ENCODE results near the gene SPOCK1.
A peak's percentile ranks its signal among the peaks of the same experiment; 100 is the strongest.

The SPOCK1 gene

DNA sequence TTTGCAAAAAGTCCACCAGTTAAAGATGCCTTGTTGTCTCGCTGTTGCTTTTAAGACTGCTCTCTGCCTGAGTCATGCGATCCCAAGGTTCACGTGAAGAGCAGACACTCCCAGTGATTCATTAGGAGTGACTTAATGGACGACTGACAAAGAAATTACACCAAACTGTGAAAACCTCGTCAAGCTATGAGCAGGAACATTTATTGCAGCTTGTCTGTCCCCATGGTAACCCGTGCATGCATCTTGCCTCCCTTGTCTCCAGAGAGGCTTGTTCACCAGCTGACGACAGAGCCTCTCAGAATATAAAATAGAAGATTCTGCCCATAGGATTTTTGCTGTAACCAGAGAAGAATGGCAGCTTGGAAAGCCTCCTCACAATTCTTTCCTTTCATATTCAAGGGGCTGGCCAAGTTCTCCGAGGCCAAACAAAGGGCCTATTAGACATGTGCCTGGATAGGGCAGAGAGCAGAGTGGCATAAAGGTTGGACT, 352.7 kb downstream of the SPOCK1 start:
- Mint-ChIP-seq H3K27me3 (ENCODE audit: low read depth, poor library complexity) (peaks cover 7% of the 10 kb centered on the region), H3K36me3 (ENCODE audit: low read depth) (no peaks in the 10 kb centered on the region), H3K9me3 (peaks cover 8% of the 10 kb centered on the region), H3K4me1 (peaks cover 78% of the 10 kb centered on the region), H3K27ac (peak overlapping the region; percentile 96), H3K4me3 (peak overlapping the region; percentile 65)
- TF ChIP-seq, protein P1, sequence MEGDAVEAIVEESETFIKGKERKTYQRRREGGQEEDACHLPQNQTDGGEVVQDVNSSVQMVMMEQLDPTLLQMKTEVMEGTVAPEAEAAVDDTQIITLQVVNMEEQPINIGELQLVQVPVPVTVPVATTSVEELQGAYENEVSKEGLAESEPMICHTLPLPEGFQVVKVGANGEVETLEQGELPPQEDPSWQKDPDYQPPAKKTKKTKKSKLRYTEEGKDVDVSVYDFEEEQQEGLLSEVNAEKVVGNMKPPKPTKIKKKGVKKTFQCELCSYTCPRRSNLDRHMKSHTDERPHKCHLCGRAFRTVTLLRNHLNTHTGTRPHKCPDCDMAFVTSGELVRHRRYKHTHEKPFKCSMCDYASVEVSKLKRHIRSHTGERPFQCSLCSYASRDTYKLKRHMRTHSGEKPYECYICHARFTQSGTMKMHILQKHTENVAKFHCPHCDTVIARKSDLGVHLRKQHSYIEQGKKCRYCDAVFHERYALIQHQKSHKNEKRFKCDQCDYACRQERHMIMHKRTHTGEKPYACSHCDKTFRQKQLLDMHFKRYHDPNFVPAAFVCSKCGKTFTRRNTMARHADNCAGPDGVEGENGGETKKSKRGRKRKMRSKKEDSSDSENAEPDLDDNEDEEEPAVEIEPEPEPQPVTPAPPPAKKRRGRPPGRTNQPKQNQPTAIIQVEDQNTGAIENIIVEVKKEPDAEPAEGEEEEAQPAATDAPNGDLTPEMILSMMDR (IDR thresholded peaks at IDR 0.05): no peak
- DNase-seq: peak; percentile 31

DNA sequence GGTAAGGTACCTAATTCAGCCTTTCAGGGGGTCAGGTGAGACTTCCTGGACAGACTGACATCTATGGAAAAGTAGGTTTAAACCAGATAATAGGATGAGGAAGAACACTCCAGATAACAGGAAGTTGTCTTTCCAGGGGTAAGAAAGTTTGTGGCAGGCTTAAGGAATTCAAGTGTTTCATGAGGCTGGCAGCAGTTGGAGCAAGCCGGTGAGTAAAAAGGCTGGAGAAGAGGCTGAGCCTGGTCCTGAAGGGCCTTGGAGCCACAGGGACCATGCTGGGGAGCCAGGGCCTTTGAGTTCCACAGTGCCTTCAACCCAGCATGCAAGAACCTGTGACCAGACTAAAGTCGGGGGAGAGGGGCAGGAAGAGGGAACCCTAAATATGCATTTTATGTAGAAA, 353.4 kb downstream of the SPOCK1 start:
- H3K4me3 Mint-ChIP-seq: peak overlapping the region; percentile 24
- peaks cover 8% of the 10 kb centered on the region for H3K9me3 Mint-ChIP-seq
- H3K36me3 Mint-ChIP-seq (ENCODE audit: low read depth): no peaks in the 10 kb centered on the region
- TF ChIP-seq, protein P1 (IDR thresholded peaks at IDR 0.05): no peak
- H3K27ac Mint-ChIP-seq: peak overlapping the region; percentile 66
- H3K4me1 Mint-ChIP-seq: peaks cover 82% of the 10 kb centered on the region
- H3K27me3 Mint-ChIP-seq (ENCODE audit: low read depth, poor library complexity): peaks cover 7% of the 10 kb centered on the region
- DNase-seq: no peak

DNA sequence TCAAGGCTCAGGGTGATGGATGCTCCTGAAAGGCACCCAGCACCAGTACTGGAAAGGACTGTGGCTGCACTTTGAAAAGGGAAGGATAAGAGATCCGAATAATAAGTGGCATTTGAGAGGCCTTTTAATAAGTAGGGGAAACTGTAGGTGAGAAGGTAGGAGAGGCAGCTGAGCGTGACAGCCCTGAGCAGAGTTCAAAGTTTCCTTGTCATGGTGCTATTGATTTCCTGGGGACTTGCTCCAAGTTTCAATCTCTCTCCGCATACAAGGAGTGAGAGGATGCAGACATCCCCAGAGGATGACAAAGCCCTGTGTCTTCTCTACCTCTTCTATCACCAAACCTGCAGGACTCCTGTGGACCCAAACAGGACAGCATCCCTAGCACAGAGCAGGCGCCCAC, 354.5 kb downstream of the SPOCK1 start:
- H3K4me3 Mint-ChIP-seq: peak overlapping the region; percentile 48
- peaks cover 88% of the 10 kb centered on the region for H3K4me1 Mint-ChIP-seq
- H3K27ac Mint-ChIP-seq: peak overlapping the region; percentile 92
- H3K9me3 Mint-ChIP-seq: peaks cover 4% of the 10 kb centered on the region
- TF ChIP-seq, protein P1 (IDR thresholded peaks at IDR 0.05): no peak
- DNase-seq: no peak
- H3K27me3 Mint-ChIP-seq (ENCODE audit: low read depth, poor library complexity): peaks cover 7% of the 10 kb centered on the region
- no peaks in the 10 kb centered on the region for H3K36me3 Mint-ChIP-seq (ENCODE audit: low read depth)

DNA sequence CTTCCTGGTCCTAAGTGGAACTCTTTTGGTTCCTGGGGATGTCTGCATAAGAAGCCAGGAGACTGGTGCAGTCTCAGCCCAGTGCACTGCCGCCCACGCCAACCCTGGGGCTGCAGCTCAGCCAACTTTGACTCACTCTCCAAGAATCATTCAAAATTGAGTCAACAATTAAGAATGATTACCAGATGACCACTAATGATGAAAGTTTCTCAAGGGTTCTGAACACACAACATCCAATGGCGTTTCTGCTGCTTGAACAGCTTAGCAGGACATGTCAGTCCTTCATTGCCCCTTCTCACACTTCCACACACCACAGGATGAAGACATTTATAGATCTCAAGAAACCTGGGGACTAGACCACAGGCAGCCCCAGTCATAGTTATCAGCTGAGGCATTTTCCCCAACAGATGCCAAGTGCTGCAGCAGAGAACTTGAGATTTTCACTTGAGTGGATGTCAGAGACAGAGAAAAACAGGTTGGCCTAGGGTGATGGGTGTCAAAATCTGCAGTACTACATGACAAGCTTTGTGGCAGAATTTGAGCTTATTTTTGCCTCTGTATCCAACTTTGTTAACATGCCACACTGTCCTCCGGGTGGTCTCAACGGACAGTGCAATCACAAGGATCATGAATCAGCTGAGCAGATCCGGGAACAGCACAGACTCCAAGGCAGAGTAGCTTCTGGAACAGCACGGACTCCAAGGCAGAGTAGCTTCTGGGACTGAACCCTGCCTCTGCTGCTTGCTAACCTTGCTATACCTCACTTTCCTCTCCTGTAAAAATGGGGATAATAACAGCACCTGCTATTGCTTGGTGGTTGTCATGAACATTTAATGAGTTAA, 356.1 kb downstream of the SPOCK1 start:
- peaks cover 12% of the 10 kb centered on the region for H3K27me3 Mint-ChIP-seq (ENCODE audit: low read depth, poor library complexity)
- DNase-seq: no peak
- H3K4me1 Mint-ChIP-seq: peaks cover 78% of the 10 kb centered on the region
- TF ChIP-seq, protein P1 (IDR thresholded peaks at IDR 0.05): no peak
- H3K4me3 Mint-ChIP-seq: no peak overlapping the region
- H3K36me3 Mint-ChIP-seq (ENCODE audit: low read depth): no peaks in the 10 kb centered on the region
- no peak overlapping the region for H3K27ac Mint-ChIP-seq
- H3K9me3 Mint-ChIP-seq: peaks cover 3% of the 10 kb centered on the region

DNA sequence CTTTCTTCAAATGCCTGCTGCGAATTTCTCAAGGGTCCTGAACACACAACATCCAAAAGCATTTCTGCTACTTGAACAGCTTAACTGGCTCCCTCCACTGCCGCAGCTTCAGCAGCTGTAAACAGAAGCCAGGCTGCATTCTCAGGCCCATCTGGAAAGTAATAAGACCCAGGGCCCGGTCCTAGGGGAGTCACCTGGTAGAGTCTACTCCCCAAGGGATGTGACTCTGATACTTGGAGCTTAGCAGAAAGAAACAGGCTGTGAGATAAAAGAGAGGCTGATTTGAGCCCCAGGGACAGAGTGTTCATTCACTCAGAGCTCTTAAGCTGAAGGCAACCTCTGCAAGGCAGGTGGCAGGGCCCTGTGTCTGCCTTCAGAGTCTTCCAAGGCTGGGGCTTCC, 356.8 kb downstream of the SPOCK1 start:
- Mint-ChIP-seq H3K4me3 (peak overlapping the region; percentile 41), H3K4me1 (peaks cover 72% of the 10 kb centered on the region), H3K27me3 (ENCODE audit: low read depth, poor library complexity) (peaks cover 12% of the 10 kb centered on the region), H3K9me3 (peaks cover 3% of the 10 kb centered on the region), H3K27ac (peak overlapping the region; percentile 69), H3K36me3 (ENCODE audit: low read depth) (no peaks in the 10 kb centered on the region)
- no peak for DNase-seq
- TF ChIP-seq, protein P1 (IDR thresholded peaks at IDR 0.05): no peak

DNA sequence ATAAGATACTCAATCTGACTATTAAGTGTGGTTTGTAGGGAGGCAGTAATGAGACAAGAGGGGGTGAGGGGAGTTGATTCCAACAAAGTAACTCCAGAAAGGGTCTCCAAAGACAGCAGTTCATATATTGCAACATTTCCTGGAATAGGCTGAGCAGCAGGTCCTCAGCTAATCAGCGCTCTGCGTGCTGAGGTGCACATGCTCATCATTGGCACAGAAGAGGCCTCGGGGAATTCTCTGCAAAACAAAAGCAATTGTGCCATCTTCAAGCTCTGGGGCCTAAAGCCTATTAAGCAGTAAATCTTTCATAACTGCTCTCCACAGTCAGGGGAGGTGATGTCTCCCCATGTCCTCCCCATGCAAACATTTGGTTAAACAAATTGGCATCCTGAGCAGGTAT, 357.3 kb downstream of the SPOCK1 start:
- H3K27ac Mint-ChIP-seq: peak overlapping the region; percentile 69
- peaks cover 12% of the 10 kb centered on the region for H3K27me3 Mint-ChIP-seq (ENCODE audit: low read depth, poor library complexity)
- DNase-seq: no peak
- TF ChIP-seq, protein P1 (IDR thresholded peaks at IDR 0.05): no peak
- peaks cover 3% of the 10 kb centered on the region for H3K9me3 Mint-ChIP-seq
- no peaks in the 10 kb centered on the region for H3K36me3 Mint-ChIP-seq (ENCODE audit: low read depth)
- no peak overlapping the region for H3K4me3 Mint-ChIP-seq
- H3K4me1 Mint-ChIP-seq: peaks cover 72% of the 10 kb centered on the region

Measured in nephron progenitor cell (in vitro differentiated cells).